Measurements from ENCODE around the gene OR6K3.

Gene OR6K3, protein sequence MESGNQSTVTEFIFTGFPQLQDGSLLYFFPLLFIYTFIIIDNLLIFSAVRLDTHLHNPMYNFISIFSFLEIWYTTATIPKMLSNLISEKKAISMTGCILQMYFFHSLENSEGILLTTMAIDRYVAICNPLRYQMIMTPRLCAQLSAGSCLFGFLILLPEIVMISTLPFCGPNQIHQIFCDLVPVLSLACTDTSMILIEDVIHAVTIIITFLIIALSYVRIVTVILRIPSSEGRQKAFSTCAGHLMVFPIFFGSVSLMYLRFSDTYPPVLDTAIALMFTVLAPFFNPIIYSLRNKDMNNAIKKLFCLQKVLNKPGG

DNA sequence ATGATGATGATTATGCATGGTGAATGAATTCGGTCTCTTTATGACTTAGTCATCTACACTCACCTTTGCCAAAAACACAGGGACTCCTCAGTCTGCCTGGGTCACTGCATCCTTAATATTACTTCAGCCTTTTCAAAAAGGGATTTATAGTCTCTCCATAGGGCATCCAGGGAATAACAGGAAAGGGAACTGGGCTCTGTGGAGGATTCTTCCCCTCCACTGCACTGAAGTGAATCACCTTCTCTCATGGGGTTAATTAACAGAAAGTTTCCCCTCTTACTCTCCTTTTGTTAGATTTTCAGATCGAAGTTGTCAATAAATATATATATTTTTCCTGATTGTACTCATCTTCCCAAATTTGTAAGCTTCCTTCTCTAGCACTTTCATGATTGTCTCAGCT is at the start of gene OR6K3:
Gene OR6K3, minus strand, starts transcription at position 101 of the 400 bp plus-strand sequence. CDS start 2,605 bp downstream, outside the sequence.
- DNase-seq (ENCODE audit: extremely low spot score): no peak
- ChIA-PET POLR2A (no interaction called here), CTCF (no interaction called here)
- TF ChIP-seq ARNT (IDR thresholded peaks at IDR 0.05) (no peak), FOXA1 (IDR thresholded peaks at IDR 0.05) (no peak), SP1 (IDR thresholded peaks at IDR 0.05) (no peak), TARDBP (IDR thresholded peaks at IDR 0.05) (no peak), ZNF384 (IDR thresholded peaks at IDR 0.05) (no peak), HDGF (IDR thresholded peaks at IDR 0.05; ENCODE audit: borderline replicate concordance) (no peak), BHLHE40 (IDR thresholded peaks at IDR 0.05; ENCODE audit: borderline replicate concordance) (no peak), L3MBTL2 (conservative IDR thresholded peaks at IDR 0.05) (no peak)

DNA sequence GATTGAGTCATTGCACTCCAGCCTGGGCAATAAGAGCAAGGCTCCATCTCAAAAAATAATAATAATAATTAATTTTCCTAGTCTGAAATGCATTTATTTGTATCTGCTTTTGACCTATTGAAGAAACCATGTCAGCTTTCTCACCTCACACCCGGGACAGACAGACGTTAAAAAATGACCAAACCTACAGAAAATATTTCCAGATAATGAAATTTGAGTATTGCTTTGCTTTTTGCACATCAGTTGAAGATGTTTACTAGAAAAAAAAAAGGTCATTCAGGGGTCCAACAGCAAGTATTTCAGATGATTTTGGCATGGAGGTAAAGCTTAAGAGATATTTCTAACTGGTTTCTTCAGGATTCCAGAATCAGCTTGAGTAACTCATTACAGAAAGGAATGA is 33.9 kb upstream of the OR6K3 start, which contains the start of gene OR6K6:
Gene OR6K6, plus strand, starts transcription at position 301 of the 400 bp plus-strand sequence. CDS start 168 bp downstream, outside the sequence.
- ChIA-PET CTCF (no interaction called here), POLR2A (no interaction called here)
- TF ChIP-seq, protein P1, sequence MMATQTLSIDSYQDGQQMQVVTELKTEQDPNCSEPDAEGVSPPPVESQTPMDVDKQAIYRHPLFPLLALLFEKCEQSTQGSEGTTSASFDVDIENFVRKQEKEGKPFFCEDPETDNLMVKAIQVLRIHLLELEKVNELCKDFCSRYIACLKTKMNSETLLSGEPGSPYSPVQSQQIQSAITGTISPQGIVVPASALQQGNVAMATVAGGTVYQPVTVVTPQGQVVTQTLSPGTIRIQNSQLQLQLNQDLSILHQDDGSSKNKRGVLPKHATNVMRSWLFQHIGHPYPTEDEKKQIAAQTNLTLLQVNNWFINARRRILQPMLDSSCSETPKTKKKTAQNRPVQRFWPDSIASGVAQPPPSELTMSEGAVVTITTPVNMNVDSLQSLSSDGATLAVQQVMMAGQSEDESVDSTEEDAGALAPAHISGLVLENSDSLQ (IDR thresholded peaks at IDR 0.05): no peak
- TF ChIP-seq NFRKB (IDR thresholded peaks at IDR 0.05) (no peak), SUZ12 (IDR thresholded peaks at IDR 0.05) (no peak), TARDBP (IDR thresholded peaks at IDR 0.05) (no peak), FOXM1 (IDR thresholded peaks at IDR 0.05; ENCODE audit: borderline replicate concordance) (no peak), CTBP1 (IDR thresholded peaks at IDR 0.05; ENCODE audit: borderline replicate concordance) (no peak), LEF1 (IDR thresholded peaks at IDR 0.05; ENCODE audit: borderline replicate concordance) (no peak), FOXK2 (IDR thresholded peaks at IDR 0.05) (no peak), ARNT (IDR thresholded peaks at IDR 0.05) (no peak), L3MBTL2 (conservative IDR thresholded peaks at IDR 0.05) (no peak), BHLHE40 (IDR thresholded peaks at IDR 0.05; ENCODE audit: borderline replicate concordance) (no peak), ZNF384 (IDR thresholded peaks at IDR 0.05) (no peak), SP1 (IDR thresholded peaks at IDR 0.05) (no peak), FOXA1 (IDR thresholded peaks at IDR 0.05) (no peak), HDGF (IDR thresholded peaks at IDR 0.05; ENCODE audit: borderline replicate concordance) (no peak), ELF4 (IDR thresholded peaks at IDR 0.05) (no peak)
- DNase-seq (ENCODE audit: extremely low spot score): no peak

DNA sequence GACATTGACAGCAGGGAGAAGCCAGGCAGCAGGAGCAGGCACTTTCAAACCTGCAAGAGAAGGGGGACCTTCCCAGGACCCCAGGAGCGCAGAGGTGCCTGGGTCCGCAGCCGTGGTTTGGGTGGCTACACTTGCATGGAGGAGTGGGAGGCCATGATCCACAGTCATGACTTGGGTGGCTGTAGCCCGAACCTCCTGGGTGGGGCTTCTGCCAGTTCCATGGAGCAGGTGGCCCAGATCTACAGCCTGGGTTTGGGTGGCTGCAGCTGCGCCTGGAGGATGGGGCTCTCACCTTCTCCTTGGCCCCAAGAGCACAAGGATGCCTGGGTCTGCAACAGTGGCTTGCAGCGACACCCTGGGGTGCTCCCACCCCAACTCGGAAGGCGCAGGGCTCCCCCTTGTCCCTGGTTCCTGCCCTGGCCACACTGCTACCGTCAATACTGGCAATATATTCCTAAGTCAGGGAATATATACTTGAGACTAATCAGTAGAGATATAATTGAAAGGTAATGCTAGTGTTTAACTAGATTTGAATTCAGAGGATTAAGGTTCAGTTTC is 31.7 kb upstream of the OR6K3 start:
- DNase-seq (ENCODE audit: extremely low spot score): no peak
- TF ChIP-seq FOXA1 (IDR thresholded peaks at IDR 0.05) (no peak), BHLHE40 (IDR thresholded peaks at IDR 0.05; ENCODE audit: borderline replicate concordance) (no peak), SUZ12 (IDR thresholded peaks at IDR 0.05) (no peak), HDGF (IDR thresholded peaks at IDR 0.05; ENCODE audit: borderline replicate concordance) (no peak), LEF1 (IDR thresholded peaks at IDR 0.05; ENCODE audit: borderline replicate concordance) (no peak), CTBP1 (IDR thresholded peaks at IDR 0.05; ENCODE audit: borderline replicate concordance) (no peak), SP1 (IDR thresholded peaks at IDR 0.05) (no peak)
- ChIA-PET CTCF (no interaction called here), POLR2A (no interaction called here)

DNA sequence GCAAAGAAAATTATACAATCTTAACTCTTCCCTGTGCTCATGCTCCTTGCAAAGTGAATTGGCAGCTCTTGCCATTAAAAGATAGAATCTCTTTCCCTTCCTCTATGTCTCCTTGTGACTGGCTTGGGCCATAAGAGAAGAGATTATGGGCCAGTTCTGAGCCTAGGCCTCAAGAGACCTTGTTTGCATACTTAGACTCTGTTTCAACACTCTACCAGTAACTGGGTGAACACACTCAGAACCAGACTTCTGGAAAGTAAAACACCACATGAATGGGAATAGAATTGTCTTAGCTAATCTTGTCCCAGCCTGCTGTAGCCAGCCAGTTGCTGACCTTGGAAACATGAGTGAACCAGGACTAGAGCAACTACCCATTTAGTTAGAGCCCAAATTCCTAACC is 15.3 kb upstream of the OR6K3 start:
- TF ChIP-seq ARNT (IDR thresholded peaks at IDR 0.05): no peak
- TF ChIP-seq SUZ12 (IDR thresholded peaks at IDR 0.05): no peak
- TF ChIP-seq NFRKB (IDR thresholded peaks at IDR 0.05): no peak
- TF ChIP-seq ELF4 (IDR thresholded peaks at IDR 0.05): no peak
- TF ChIP-seq FOXM1 (IDR thresholded peaks at IDR 0.05; ENCODE audit: borderline replicate concordance): no peak
- no peak for TF ChIP-seq HDGF (IDR thresholded peaks at IDR 0.05; ENCODE audit: borderline replicate concordance)
- TF ChIP-seq BHLHE40 (IDR thresholded peaks at IDR 0.05; ENCODE audit: borderline replicate concordance): no peak
- TF ChIP-seq TARDBP (IDR thresholded peaks at IDR 0.05): no peak
- TF ChIP-seq FOXK2 (IDR thresholded peaks at IDR 0.05): no peak
- TF ChIP-seq, protein P1 (IDR thresholded peaks at IDR 0.05): no peak
- no peak for TF ChIP-seq SP1 (IDR thresholded peaks at IDR 0.05)
- no peak for DNase-seq (ENCODE audit: extremely low spot score)
- ChIA-PET CTCF (no interaction called here), POLR2A (no interaction called here)

DNA sequence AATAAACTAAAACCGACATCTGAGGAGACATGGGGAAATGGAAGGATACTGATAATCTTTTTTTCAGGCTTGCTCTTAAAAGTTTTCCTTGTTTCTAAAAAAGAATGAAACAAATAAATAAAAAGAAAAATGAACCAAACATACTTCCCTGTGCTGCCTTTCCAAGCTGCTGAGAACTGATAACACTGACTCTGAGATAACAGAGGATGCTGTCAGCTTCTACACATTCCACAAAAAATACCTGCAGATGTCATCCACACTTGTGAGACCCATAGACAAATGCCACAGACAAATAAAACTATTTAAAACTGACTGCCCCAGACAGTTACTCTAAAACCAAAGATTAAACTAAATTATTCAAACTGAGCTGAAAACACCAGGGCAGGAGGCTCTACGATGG is 12.0 kb upstream of the OR6K3 start:
- TF ChIP-seq FOXM1 (IDR thresholded peaks at IDR 0.05; ENCODE audit: borderline replicate concordance) (no peak), ELF4 (IDR thresholded peaks at IDR 0.05) (no peak), LEF1 (IDR thresholded peaks at IDR 0.05; ENCODE audit: borderline replicate concordance) (no peak), HDGF (IDR thresholded peaks at IDR 0.05; ENCODE audit: borderline replicate concordance) (no peak), FOXA1 (IDR thresholded peaks at IDR 0.05) (no peak), CTBP1 (IDR thresholded peaks at IDR 0.05; ENCODE audit: borderline replicate concordance) (no peak), ZNF384 (IDR thresholded peaks at IDR 0.05) (no peak), L3MBTL2 (conservative IDR thresholded peaks at IDR 0.05) (no peak), ARNT (IDR thresholded peaks at IDR 0.05) (no peak), TARDBP (IDR thresholded peaks at IDR 0.05) (no peak), SUZ12 (IDR thresholded peaks at IDR 0.05) (no peak), FOXK2 (IDR thresholded peaks at IDR 0.05) (no peak), SP1 (IDR thresholded peaks at IDR 0.05) (no peak), BHLHE40 (IDR thresholded peaks at IDR 0.05; ENCODE audit: borderline replicate concordance) (no peak)
- TF ChIP-seq, protein P1 (IDR thresholded peaks at IDR 0.05): no peak
- POLR2A ChIA-PET: no interaction called here
- no peak for DNase-seq (ENCODE audit: extremely low spot score)
- CTCF ChIA-PET: no interaction called here

DNA sequence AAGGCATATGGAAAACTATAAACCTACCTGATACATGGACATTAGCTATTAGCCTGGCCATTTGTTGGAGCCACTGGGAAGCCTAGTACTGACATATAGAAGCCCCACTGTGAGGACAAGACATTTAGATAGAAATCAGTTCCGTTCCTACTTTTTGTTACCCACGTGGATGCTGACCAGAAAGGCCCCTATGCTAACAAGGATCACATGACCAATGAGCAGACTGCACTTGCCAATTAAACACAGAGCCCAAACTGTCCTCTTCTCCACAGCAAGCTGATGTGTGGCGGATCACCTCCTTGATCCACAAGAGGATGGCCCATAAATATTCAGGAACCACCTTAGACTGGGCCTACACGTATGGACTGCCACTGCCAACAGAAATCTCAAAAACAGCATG is 11.2 kb upstream of the OR6K3 start:
- DNase-seq (ENCODE audit: extremely low spot score): no peak
- POLR2A ChIA-PET: no interaction called here
- CTCF ChIA-PET: no interaction called here
- TF ChIP-seq BHLHE40 (IDR thresholded peaks at IDR 0.05; ENCODE audit: borderline replicate concordance) (no peak), TARDBP (IDR thresholded peaks at IDR 0.05) (no peak), SP1 (IDR thresholded peaks at IDR 0.05) (no peak), SUZ12 (IDR thresholded peaks at IDR 0.05) (no peak), CTBP1 (IDR thresholded peaks at IDR 0.05; ENCODE audit: borderline replicate concordance) (no peak), NFRKB (IDR thresholded peaks at IDR 0.05) (no peak), LEF1 (IDR thresholded peaks at IDR 0.05; ENCODE audit: borderline replicate concordance) (no peak), ELF4 (IDR thresholded peaks at IDR 0.05) (no peak), HDGF (IDR thresholded peaks at IDR 0.05; ENCODE audit: borderline replicate concordance) (no peak)
- TF ChIP-seq, protein P1 (IDR thresholded peaks at IDR 0.05): no peak

Measured in HEK293T (cell line).